Measurements from ENCODE around the gene EPO.
"Not testable (repeated sequence)": the region's sequence is repeated elsewhere in the genome, so short reads cannot be mapped to it uniquely, and the experiment has no call there.

EPO gene

GRCh38 chr7:100705320-100705752 is 14.9 kb upstream of the EPO start:
- DNase-seq (ENCODE audit: low spot score) = peak; percentile 76

DNA sequence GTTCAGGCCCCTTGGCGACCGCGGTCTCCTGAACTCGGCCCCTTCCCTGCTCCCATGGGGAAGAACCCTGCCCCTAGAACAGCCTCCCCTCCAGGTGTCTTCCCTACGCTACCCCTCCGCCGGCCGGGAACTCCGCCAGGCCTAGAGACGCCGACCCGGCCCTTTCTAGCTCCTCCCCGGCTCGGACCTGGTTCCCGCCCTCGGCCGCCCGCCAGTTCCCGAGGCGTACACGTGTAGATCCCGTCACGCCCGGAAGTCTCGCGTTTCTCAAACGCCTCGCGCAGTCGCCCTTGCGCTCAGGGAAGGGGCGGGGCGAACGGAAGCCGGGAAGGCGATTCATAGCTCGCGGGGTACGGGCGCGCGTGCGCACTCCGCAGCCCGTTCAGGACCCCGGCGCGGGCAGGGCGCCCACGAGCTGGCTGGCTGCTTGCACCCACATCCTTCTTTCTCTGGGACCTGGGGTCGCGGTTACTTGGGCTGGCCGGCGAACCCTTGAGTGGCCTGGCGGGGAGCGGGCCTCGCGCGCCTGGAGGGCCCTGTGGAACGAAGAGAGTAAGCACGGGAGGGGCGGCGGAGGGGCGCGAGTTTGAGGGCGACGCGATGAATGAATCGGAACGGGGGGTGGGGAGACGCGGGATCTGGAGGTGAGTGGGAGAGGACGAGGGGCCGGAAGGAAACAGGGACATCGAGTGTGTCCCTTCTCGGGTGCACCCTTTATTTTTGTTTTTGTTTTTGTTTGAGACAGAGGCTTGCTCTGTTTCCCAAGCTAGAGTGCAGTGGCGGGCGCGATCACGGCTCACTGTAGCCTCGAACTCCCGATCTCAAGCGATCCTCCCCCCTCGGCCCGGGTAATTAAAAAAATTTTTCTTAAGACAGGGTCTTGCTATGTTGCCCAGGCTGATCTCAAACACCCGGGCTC is 14.3 kb upstream of the EPO start, which contains the start of gene POP7:
POP7 (plus strand) TSS at position 369 of the 919 bp plus-strand sequence. CDS start 710 bp downstream, outside the sequence.
- peak; percentile 94 for DNase-seq (ENCODE audit: low spot score)

DNA sequence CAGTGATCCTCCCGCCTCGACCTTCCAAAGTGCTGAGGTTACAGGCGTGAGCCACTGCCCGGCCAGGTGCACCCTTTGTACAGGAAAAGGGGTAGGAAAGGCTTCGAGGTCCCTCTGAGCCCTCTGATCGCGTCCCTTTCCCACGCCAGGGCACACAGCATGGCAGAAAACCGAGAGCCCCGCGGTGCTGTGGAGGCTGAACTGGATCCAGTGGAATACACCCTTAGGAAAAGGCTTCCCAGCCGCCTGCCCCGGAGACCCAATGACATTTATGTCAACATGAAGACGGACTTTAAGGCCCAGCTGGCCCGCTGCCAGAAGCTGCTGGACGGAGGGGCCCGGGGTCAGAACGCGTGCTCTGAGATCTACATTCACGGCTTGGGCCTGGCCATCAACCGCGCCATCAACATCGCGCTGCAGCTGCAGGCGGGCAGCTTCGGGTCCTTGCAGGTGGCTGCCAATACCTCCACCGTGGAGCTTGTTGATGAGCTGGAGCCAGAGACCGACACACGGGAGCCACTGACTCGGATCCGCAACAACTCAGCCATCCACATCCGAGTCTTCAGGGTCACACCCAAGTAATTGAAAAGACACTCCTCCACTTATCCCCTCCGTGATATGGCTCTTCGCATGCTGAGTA is 13.5 kb upstream of the EPO start:
- DNase-seq (ENCODE audit: low spot score) = no peak

- DNase-seq (ENCODE audit: low spot score) = no peak
These were observed 11.9 kb upstream of the EPO start for GRCh38 chr7:100708395-100708794.

- no peak for DNase-seq (ENCODE audit: low spot score)
These were observed 9.8 kb upstream of the EPO start for GRCh38 chr7:100710452-100710851.

DNA sequence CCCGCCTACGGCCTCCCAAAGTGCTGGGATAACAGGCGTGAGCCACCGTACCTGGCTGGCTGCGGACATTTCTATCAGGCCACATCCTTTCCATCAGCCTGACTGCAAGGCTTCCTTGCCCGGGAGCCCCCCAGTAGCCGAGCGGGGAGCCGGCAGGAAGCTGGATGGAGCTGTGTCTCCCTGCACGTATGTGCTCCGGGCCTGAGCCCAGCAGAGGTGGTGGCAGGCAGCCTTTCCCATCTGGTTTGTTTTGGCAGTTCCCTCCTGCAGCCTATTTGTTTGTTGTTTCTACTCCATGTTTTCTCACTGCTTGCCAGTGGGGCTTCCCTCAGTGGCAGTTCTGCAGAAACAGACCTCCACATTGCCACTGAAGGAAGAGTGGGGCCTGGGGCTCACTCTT is 8.9 kb upstream of the EPO start:
- DNase-seq (ENCODE audit: low spot score) = no peak

GRCh38 chr7:100714725-100715124 is 5.5 kb upstream of the EPO start:
- no peak for DNase-seq (ENCODE audit: low spot score)

DNA sequence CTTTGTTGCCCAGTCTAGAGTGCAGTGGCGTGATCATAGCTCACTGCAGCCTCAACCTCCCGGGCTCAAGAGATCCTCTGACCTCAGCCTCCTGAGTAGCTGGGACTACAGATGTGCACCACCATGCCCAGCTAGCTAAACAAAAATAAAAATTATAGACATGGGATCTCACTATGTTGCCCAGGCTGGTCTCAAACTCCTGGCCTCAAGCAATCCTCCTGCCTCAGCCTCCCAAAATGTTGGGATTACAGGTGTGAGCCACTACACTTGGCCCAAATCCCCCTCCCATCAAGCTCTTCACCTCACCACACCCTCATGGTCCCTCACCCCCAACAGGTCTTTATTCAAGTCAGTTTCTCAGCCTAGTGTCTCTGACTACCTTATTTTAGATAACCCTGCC is 3.2 kb upstream of the EPO start:
- DNase-seq (ENCODE audit: low spot score) = not testable (repeated sequence)

DNA sequence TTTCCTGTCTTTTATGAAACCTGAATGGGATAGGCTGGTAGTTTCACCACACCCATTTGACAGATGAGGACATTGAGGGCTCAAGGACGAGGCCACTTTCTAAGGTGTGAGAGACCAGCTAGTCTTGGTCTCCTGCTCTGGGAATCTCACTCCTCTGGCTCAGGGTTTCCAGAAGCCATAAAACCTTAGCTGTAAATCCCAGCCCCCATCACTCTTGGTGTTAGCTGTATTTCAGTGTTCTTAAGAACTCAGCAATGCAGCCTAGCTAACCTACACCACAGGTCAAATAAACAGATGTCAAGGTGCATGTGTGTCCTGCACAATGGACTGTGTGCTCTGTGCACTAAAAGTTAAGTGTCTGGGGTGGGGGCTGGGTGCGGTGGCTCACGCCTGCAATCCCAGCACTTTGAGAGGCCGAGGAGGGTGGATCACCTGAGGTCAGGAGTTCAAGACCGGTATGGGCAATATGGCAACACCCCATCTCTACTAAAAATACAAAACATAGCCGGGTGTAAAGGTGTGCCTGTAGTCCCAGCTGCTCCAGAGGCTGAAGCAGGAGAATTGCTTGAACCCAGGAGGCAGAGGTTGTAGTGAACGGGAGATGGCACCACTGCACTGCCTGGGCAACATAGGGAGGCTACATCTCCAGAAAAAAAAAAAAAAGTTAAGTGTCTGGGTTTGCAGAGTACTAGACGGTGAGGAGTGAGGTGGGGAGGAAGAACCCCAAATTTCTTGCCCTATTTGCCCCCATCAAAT is 567 bp upstream of the EPO start:
- no peak for DNase-seq (ENCODE audit: low spot score)

GRCh38 chr7:100720671-100721504 is 620 bp downstream of the EPO start:
- DNase-seq (ENCODE audit: low spot score) = no peak

DNA sequence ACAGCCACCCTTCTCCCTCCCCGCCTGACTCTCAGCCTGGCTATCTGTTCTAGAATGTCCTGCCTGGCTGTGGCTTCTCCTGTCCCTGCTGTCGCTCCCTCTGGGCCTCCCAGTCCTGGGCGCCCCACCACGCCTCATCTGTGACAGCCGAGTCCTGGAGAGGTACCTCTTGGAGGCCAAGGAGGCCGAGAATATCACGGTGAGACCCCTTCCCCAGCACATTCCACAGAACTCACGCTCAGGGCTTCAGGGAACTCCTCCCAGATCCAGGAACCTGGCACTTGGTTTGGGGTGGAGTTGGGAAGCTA is 1.2 kb downstream of the EPO start:
- DNase-seq (ENCODE audit: low spot score) = no peak

- no peak for DNase-seq (ENCODE audit: low spot score)
These were observed 2.4 kb downstream of the EPO start for GRCh38 chr7:100722480-100723212.

GRCh38 chr7:100723732-100724275 is 3.5 kb downstream of the EPO start:
- DNase-seq (ENCODE audit: low spot score) = no peak

DNA sequence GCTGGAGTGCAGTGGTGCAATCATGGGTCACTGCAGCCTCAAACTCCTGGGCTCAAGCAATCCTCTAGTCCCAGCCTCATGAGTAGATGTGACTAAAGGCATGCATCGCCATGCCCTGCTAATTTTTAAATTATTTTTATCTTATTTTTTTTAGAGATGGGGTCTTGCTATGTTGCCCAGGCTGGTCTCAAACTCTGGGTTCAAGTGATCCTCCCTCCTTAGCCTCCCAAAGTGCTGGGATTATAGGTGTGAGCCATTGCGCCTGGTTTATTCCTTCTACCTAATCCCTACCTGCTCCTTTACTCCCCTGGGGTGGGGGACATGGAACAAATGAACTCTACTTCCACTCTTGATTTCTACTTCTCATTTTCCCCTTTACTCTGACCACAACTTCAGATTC is 4.1 kb downstream of the EPO start:
- DNase-seq (ENCODE audit: low spot score) = not testable (repeated sequence)

DNA sequence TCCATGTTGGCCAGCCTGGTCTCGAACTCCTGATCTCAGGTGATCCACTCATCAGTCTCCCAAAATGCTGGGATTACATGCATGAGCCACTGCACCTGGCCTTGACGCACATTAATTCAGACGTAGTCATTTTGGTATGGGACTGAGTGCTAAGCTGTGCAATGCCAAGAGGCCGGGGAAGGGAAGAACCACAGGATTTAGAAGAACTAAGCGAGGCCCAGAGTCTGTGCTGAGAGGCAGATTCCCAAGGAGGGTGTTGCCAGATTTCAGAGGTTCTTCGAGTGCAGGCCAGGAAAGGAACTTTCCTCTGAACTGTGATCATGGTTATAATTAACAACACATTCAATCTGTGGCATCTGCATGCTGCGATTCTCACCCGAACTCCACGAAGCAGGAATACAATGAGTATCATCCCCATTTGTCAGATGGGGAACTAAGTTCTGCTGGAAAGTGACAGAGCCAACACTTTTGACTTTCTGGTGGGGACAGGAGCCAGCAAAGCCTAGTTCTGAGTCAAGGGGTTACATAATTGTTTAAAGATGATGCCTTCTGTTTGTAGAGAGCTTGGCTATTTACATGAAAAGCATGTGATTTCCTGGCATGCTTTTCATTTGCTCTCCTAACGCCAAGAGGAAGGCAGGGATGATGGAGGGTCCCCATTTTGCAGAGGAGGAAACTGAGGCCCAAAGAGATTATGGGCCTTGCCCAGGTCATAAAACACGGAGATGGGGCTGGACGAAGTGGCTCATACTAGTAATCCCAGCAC is 6.9 kb downstream of the EPO start:
- DNase-seq (ENCODE audit: low spot score) = no peak

DNA sequence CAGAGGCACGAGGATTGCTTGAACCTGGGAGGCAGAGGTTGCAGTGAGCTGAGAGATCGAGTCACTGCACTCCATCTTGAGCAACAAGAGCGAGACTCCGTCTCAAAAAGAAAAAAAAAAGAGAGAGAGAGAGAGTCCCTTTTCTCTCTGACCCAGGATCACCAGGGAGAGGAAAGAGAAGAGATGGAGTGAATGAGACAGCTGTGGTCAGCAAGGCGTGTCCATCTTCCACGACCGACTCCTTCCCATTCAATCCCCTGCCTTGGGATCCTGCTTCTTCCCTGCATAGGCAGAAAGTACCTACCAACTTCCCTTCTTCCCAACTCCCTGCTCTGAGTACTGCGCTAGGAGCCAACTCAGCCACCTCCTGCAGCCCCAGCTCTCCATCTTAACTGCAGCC is 7.9 kb downstream of the EPO start:
- DNase-seq (ENCODE audit: low spot score) = no peak

- DNase-seq (ENCODE audit: low spot score) = no peak
These were observed 10.0 kb downstream of the EPO start for GRCh38 chr7:100730136-100730800.

DNA sequence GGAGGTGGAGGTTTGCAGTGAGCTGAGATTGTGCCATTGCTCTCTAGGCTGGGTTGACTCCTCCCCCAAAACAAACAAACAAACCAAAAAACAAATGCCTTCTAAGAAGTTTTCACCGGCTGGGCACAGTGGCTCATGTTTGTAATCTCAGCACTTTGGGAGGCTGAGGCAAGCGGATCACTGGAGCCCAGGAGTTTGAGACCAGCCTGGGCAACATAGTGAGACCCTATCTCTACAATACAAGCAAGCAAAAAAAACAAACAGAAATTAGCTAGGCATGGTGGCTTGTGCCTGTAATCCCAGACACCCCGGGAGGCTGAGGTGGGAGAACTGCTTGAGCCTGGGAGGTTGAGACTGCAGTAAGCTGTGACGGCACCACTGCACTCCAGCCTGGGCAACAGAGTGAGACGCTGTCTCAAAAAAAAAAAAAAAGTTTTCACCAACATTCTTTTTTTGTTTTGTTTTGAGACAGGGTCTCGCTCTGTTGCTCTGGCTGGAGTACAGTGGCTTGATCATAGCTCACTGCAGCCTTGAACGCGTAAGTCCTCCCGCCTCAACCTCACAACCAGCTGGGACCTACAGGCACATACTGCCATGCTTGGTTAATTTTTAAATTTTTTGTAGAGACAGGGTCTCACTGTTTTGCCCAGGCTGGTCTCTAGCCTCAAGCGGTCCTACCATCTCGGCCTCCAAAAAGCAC is 11.8 kb downstream of the EPO start:
- DNase-seq (ENCODE audit: low spot score) = no peak

DNA sequence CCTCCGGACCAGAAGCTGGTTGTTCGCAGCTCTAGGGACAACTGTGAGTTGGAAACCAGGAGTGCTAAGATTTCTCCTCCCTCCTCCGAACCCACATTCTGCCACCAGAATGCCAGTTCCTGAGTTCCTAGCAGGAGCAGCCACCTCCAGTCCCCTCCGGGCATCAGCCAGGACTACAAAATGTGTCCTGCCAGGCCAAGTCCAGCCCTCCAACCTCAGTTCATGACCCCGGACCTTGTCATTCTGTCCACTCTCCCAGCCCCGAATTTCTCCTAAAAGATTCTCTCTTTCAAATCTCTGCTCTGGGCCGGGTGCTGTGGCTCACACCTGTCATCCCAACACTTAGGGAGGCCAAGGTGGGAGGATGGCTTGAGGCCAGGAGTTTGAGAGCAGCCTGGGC is 15.5 kb downstream of the EPO start:
- DNase-seq (ENCODE audit: low spot score) = no peak
